GM21825 (cell line): ENCODE results near the gene GIPC3.
A peak's percentile ranks its signal among the peaks of the same experiment; 100 is the strongest.
"Not testable (repeated sequence)": the region's sequence is repeated elsewhere in the genome, so short reads cannot be mapped to it uniquely, and the experiment has no call there.

ENCODE experiments used
- ATAC-seq: cut with Tn5 transposase; IDR thresholded peaks from one replicate; pipeline ENCODE4 v1.9.1; 2021; ENCODE audit warnings: mild to moderate bottlenecking, moderate library complexity; ENCODE audit not compliant: unreplicated experiment

The GIPC3 gene

GRCh38 chr19:3615524-3616135 is 30.4 kb downstream of the GIPC3 start:
- no peak for ATAC-seq

- ATAC-seq = no peak
These were observed 32.2 kb downstream of the GIPC3 start for GRCh38 chr19:3617463-3617862.

- ATAC-seq = no peak
These were observed 33.0 kb downstream of the GIPC3 start for GRCh38 chr19:3618144-3618810.

- ATAC-seq = no peak
These were observed 33.7 kb downstream of the GIPC3 start for GRCh38 chr19:3618811-3619630.

GRCh38 chr19:3619631-3620012 is 34.3 kb downstream of the GIPC3 start:
- ATAC-seq = no peak

- no peak for ATAC-seq
These were observed 35.0 kb downstream of the GIPC3 start for GRCh38 chr19:3620145-3620816.

GRCh38 chr19:3620817-3621547 is 35.7 kb downstream of the GIPC3 start:
- ATAC-seq = no peak

GRCh38 chr19:3621689-3622088 is 36.4 kb downstream of the GIPC3 start:
- ATAC-seq = no peak

- no peak for ATAC-seq
These were observed 36.9 kb downstream of the GIPC3 start for GRCh38 chr19:3622224-3622623.

GRCh38 chr19:3623716-3624115 is 38.4 kb downstream of the GIPC3 start:
- ATAC-seq = no peak

GRCh38 chr19:3625996-3626472 is 40.8 kb downstream of the GIPC3 start:
- ATAC-seq = peak; percentile 5

- ATAC-seq = peak; percentile 79
These were observed 41.4 kb downstream of the GIPC3 start, which contains the start of gene CACTIN for GRCh38 chr19:3626473-3627350. Gene CACTIN (minus strand): TSS chr19:3626790. CDS start chr19:3626762, 28 bp downstream.

GRCh38 chr19:3627351-3627723 is 42.1 kb downstream of the GIPC3 start:
- no peak for ATAC-seq

- not testable (repeated sequence) for ATAC-seq
These were observed 43.5 kb downstream of the GIPC3 start for GRCh38 chr19:3628766-3629165.

GRCh38 chr19:3631053-3631861 is 46.0 kb downstream of the GIPC3 start:
- no peak for ATAC-seq

- ATAC-seq = no peak
These were observed 46.8 kb downstream of the GIPC3 start for GRCh38 chr19:3632098-3632497.

GRCh38 chr19:3632739-3633558 is 47.7 kb downstream of the GIPC3 start:
- no peak for ATAC-seq

- no peak for ATAC-seq
These were observed 48.3 kb downstream of the GIPC3 start for GRCh38 chr19:3633559-3633988.
